Spinal cord (tissue), 10 donors: Measurements from ENCODE around the gene TNFAIP2. TPM values are rescaled to one million over a fixed set of nuclear protein-coding genes. Genes with fewer than 3 reads are reported as not detected.
A peak's percentile ranks its signal among the peaks of the same experiment; 100 is the strongest.

ENCODE experiments used
- DNase-seq, 6 donors: peaks; one replicate each; pipeline versions ENCODE4 v3.0.0 to v3.0.0-alpha.2; 2013 to 2015; ENCODE audit warnings: low spot score in 6 of 6, low read depth in 4 of 6
- H3K27ac ChIP-seq: one replicate; pipeline ENCODE4 v1.5.1; 2013; ENCODE audit warnings: low read depth, low read length, control low read depth
- H3K27me3 ChIP-seq: one replicate; pipeline ENCODE4 v1.6.1; 2013; ENCODE audit warnings: low read length; ENCODE audit not compliant: control insufficient read depth, insufficient read depth
- H3K36me3 ChIP-seq: one replicate; pipeline ENCODE4 v1.6.1; 2013; ENCODE audit warnings: low read length; ENCODE audit not compliant: control insufficient read depth, insufficient read depth
- H3K4me1 ChIP-seq: one replicate; pipeline ENCODE4 v1.6.1; 2013; ENCODE audit warnings: low read length; ENCODE audit not compliant: control insufficient read depth, insufficient read depth
- H3K4me3 ChIP-seq: one replicate; pipeline ENCODE4 v1.5.1; 2013; ENCODE audit warnings: low read depth, low read length, control low read depth
- H3K9me3 ChIP-seq: one replicate; pipeline ENCODE4 v1.6.1; 2013; ENCODE audit warnings: low read length; ENCODE audit not compliant: control insufficient read depth, insufficient read depth
- WGBS: methylation state at CpG from one replicate; pipeline ENCODE4 v1.1.5; 2013; ENCODE audit warnings: missing lambda C conversion rate; ENCODE audit not compliant: insufficient coverage; 5-methylcytosine and 5-hydroxymethylcytosine counted together
- polyA plus RNA-seq, 2 donors: library from polyadenylated mRNA; unstranded; fragments of 120-200 nt; gene quantifications; one replicate each; pipeline ENCODE4 v1.2.1, GENCODE V29; 2013; ENCODE audit not compliant: insufficient read length in 2 of 2
- total RNA-seq, 2 donors: library from RNA; depleted of rRNA in 1 of 2; stranded (reverse); fragments of 120-200 nt in 1 of 2; fragments of >200 nt in 1 of 2; gene quantifications; one replicate each; pipeline versions ENCODE4 v1.2.3 to v1.2.4, GENCODE V29; 2013 to 2014
- donor health status: healthy.

TNFAIP2 gene
- total and polyA plus RNA-seq, 4 donors, result 9.4 to 18.4 (median 12.7) TPM

- Histone ChIP-seq H3K36me3 (no peaks in the 10 kb centered on the region), H3K9me3 (no peaks in the 10 kb centered on the region), H3K4me1 (peaks cover 49% of the 10 kb centered on the region), H3K27me3 (peaks cover 33% of the 10 kb centered on the region), H3K27ac (no peak overlapping the region), H3K4me3 (no peak overlapping the region)
- 11% methylated on average over 17 of the region's 23 CpGs for WGBS
- DNase-seq, result peak in 2 of 6 donors; percentile 70 to 78
Measured at GRCh38 chr14:103121846-103122584, 1.2 kb upstream of the TNFAIP2 start.

GRCh38 chr14:103122585-103122946 lies 695 bp upstream of the TNFAIP2 start:
- no peaks in the 10 kb centered on the region for H3K9me3 ChIP-seq
- H3K36me3 ChIP-seq, result no peaks in the 10 kb centered on the region
- H3K4me3 ChIP-seq, result no peak overlapping the region
- H3K27ac ChIP-seq, result no peak overlapping the region
- 19% methylated on average over 14 of the region's 15 CpGs for WGBS
- DNase-seq, result no peak
- H3K4me1 ChIP-seq, result peaks cover 53% of the 10 kb centered on the region
- H3K27me3 ChIP-seq, result peaks cover 33% of the 10 kb centered on the region

DNA sequence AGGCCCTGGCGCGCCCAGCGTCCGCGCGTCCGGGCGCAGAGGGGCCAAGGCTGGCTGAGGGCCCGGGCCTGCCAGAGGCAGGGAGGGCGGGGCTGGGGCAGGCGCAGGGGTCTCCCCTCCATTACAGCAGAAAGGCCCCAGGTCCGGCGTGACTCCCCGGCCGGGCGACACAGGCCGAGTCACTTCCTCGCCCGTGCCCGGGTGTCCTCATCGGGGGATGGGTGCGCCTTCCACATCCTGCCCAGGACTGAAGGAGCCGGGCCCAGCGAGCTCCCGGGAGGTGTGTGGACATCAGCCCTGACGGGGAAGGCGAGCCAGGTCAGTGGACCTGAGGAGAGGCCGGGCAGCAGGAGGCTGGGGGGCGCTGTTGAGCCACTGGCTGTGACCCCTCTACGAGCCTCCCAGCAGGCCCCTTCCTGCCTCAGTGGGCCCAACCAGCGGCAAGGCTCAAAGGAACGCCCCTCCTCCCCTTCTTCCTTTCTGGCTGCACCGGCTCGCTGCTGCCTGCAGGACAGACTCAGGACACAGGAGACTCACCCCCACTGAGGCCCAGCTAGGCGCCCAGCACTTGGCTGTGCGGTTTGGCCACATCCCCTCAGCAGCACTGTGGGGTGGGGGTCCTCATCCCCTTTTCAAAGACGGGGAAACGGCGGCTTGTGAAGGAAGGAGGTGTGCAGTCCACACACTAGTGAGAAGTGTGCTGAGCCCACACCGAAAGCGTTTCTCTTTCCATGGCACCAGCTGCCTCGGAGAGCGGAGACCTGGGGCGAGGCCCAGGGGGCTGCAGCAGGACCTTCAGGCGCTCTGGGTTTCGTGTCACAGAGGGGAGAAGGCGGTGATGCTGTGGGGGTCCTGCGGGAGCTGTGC lies 606 bp downstream of the TNFAIP2 start:
- DNase-seq, result no peak
- peaks cover 60% of the 10 kb centered on the region for H3K4me1 ChIP-seq
- H3K36me3 ChIP-seq, result no peaks in the 10 kb centered on the region
- H3K27me3 ChIP-seq, result peaks cover 36% of the 10 kb centered on the region
- no peak overlapping the region for H3K4me3 ChIP-seq
- no peak overlapping the region for H3K27ac ChIP-seq
- 27% methylated on average over 46 of the region's 48 CpGs for WGBS
- no peaks in the 10 kb centered on the region for H3K9me3 ChIP-seq

- H3K27me3 ChIP-seq, result peaks cover 36% of the 10 kb centered on the region
- H3K27ac ChIP-seq, result no peak overlapping the region
- H3K4me3 ChIP-seq, result no peak overlapping the region
- no peak for DNase-seq
- 92% methylated on average over 4 of the region's 5 CpGs for WGBS
- H3K36me3 ChIP-seq, result peaks cover 4% of the 10 kb centered on the region
- H3K4me1 ChIP-seq, result peaks cover 66% of the 10 kb centered on the region
- H3K9me3 ChIP-seq, result no peaks in the 10 kb centered on the region
Measured at GRCh38 chr14:103124501-103125001, 1.3 kb downstream of the TNFAIP2 start.

DNA sequence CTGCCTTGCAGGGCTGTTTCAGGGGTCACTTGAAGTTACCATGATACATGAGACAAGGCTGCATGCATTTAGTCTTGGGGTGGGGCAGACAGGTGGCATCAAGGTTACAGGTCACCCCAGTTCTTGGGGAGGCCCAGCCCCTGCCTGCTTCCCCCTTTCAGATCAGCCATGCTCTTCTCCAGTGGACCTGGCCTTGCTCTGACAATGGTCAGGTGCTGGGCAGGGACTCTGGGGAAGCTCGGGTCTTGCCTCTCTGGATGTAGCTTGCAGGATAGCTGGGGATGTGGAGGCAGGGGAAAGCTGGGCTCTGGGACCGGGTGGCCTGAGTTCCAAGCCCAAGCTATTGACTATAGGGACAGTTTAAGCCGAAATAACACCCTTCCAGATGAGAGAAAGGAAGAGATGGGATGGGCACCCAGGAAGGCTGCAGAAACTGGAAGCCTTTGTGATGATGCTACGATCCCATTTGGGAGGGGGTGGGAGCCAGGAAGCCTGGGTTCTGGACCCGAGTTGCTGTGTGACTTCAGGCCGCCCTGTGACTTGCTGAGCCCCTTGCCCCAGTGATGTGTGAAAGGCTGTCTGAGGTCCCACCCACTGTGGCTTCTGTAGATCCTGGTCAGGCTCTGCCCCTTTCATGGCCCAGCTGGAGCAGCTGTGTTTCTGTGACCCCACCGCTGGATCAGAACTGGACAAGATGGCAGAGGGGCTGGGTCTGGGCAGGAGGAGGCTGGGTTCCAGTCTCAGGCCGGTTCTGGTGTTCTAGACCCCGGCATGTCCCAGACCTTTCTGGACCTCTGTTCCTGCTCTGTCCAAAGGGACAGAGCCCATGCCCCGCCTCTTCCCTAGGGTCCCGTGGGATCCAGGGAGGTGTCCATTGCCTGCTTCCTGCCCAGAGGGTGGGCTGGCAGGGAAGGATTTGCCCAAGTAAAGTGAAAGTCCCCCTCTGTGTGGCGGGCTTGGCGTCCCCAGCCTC lies 2.1 kb downstream of the TNFAIP2 start:
- DNase-seq, result no peak
- peaks cover 10% of the 10 kb centered on the region for H3K36me3 ChIP-seq
- H3K4me3 ChIP-seq, result no peak overlapping the region
- no peaks in the 10 kb centered on the region for H3K9me3 ChIP-seq
- WGBS, result 95% methylated on average over 13 of the region's 13 CpGs
- peaks cover 36% of the 10 kb centered on the region for H3K27me3 ChIP-seq
- H3K27ac ChIP-seq, result no peak overlapping the region
- peaks cover 66% of the 10 kb centered on the region for H3K4me1 ChIP-seq

GRCh38 chr14:103126088-103126872 lies 3.0 kb downstream of the TNFAIP2 start:
- WGBS, result 61% methylated on average over 22 of the region's 22 CpGs
- Histone ChIP-seq H3K4me3 (no peak overlapping the region), H3K27ac (no peak overlapping the region), H3K4me1 (peaks cover 71% of the 10 kb centered on the region), H3K27me3 (peaks cover 36% of the 10 kb centered on the region), H3K9me3 (no peaks in the 10 kb centered on the region), H3K36me3 (peaks cover 13% of the 10 kb centered on the region)
- DNase-seq, result no peak

DNA sequence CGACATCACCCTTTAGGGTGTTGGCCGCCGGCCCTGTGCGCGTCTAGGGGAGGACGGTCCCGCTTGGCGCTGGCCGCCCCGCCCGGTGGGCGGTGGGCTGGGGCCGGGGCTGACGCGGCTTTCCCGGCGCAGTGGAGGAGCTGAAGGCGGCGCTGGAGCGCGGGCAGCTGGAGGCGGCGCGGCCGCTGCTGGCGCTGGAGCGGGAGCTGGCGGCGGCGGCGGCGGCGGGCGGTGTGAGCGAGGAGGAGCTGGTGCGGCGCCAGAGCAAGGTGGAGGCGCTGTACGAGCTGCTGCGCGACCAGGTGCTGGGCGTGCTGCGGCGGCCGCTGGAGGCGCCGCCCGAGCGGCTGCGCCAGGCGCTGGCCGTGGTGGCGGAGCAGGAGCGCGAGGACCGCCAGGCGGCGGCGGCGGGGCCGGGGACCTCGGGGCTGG lies 3.6 kb downstream of the TNFAIP2 start:
- DNase-seq, result peak in 2 of 6 donors; percentile 81 to 88
- no peak overlapping the region for H3K4me3 ChIP-seq
- H3K27ac ChIP-seq, result no peak overlapping the region
- peaks cover 65% of the 10 kb centered on the region for H3K4me1 ChIP-seq
- H3K27me3 ChIP-seq, result peaks cover 36% of the 10 kb centered on the region
- no peaks in the 10 kb centered on the region for H3K9me3 ChIP-seq
- H3K36me3 ChIP-seq, result peaks cover 18% of the 10 kb centered on the region
- under 1% methylated on average over 62 of the region's 62 CpGs for WGBS

DNA sequence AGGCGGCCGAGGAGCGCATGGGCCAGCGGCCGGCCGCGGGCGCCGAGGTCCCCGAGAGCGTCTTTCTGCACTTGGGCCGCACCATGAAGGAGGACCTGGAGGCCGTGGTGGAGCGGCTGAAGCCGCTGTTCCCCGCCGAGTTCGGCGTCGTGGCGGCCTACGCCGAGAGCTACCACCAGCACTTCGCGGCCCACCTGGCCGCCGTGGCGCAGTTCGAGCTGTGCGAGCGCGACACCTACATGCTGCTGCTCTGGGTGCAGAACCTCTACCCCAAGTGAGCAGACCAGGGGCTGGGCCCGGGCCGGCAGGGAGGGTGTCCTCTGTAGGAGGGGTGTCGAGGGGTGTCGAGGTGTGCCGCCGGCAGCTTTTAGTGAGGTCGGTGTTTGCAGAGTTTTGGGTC lies 4.1 kb downstream of the TNFAIP2 start:
- 18% methylated on average over 39 of the region's 39 CpGs for WGBS
- Histone ChIP-seq H3K4me1 (peaks cover 60% of the 10 kb centered on the region), H3K9me3 (no peaks in the 10 kb centered on the region), H3K36me3 (peaks cover 23% of the 10 kb centered on the region), H3K27ac (no peak overlapping the region), H3K4me3 (peak overlapping the region; percentile 9), H3K27me3 (peaks cover 33% of the 10 kb centered on the region)
- no peak for DNase-seq
